ENCODE results near the gene CORO1C. TPM values are rescaled to one million over a fixed set of nuclear protein-coding genes. Genes with fewer than 3 reads are reported as not detected.

Gene CORO1C
- total and polyA plus RNA-seq, 9 of the 15 experiments (the other 6 are each of a cell fraction or from before 2014, with no cell fraction given) = 55.2 to 280 (median 150) TPM

DNA sequence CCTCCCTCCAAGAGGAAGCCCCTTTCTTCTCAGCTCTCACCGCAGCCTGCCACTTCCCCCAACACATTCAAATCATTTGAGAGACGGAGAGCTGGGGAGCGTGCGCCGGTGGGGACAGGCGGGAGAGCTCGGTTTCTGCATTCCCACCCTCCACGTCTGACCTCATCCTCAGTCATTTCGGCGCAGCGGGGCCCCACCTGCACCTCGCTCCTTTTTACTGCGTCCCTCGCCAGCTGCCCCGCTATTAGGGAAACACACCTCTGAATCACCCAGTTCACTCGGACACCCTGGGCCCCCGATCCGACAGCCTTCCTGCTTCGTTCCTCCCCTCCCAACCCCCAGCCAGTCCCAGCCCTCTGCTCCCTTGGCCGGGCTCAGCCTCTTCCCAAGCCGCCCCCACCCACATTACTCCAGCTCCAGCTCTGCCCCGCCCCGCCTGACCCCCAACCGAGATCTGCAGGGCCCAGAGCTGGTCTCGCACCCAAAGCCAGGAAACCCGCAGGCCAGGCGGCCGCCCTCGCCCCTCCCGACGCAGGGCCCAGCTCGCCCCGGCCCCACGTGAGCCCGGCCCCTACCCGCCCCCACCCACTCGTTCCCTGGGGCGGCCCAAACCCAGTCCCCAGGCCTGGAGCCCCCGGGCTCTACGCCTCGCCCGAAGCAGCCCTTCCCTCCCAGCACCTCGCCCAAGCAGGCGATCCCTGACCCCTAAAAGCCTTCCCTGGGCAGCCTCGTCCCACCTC is 783 bp downstream of the CORO1C start (continued):
- TF ChIP-seq, protein P1, sequence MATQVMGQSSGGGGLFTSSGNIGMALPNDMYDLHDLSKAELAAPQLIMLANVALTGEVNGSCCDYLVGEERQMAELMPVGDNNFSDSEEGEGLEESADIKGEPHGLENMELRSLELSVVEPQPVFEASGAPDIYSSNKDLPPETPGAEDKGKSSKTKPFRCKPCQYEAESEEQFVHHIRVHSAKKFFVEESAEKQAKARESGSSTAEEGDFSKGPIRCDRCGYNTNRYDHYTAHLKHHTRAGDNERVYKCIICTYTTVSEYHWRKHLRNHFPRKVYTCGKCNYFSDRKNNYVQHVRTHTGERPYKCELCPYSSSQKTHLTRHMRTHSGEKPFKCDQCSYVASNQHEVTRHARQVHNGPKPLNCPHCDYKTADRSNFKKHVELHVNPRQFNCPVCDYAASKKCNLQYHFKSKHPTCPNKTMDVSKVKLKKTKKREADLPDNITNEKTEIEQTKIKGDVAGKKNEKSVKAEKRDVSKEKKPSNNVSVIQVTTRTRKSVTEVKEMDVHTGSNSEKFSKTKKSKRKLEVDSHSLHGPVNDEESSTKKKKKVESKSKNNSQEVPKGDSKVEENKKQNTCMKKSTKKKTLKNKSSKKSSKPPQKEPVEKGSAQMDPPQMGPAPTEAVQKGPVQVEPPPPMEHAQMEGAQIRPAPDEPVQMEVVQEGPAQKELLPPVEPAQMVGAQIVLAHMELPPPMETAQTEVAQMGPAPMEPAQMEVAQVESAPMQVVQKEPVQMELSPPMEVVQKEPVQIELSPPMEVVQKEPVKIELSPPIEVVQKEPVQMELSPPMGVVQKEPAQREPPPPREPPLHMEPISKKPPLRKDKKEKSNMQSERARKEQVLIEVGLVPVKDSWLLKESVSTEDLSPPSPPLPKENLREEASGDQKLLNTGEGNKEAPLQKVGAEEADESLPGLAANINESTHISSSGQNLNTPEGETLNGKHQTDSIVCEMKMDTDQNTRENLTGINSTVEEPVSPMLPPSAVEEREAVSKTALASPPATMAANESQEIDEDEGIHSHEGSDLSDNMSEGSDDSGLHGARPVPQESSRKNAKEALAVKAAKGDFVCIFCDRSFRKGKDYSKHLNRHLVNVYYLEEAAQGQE (IDR thresholded peaks at IDR 0.05; ENCODE audit: borderline replicate concordance) = 0 out of 2 replicates have a peak, but pooled peaks have one; percentile 4
- TF ChIP-seq, protein P1 (CRISPR knock-in tag; IDR thresholded peaks at IDR 0.05; ENCODE audit: low read depth) = no peak
- TF ChIP-seq XRCC4 (IDR thresholded peaks at IDR 0.05; ENCODE audit: extremely low read depth, insufficient read depth, insufficient read length) = no peak
- no peak for TF ChIP-seq TEAD1 (CRISPR knock-in tag; IDR thresholded peaks at IDR 0.05)
- TF ChIP-seq POLR2B (IDR thresholded peaks at IDR 0.05; ENCODE audit: low read depth, partially characterized antibody) = no peak
- no peak for TF ChIP-seq KLF1 (tag; IDR thresholded peaks at IDR 0.05)
- peak; percentile 43; the same call in 1 of the 2 replicates for TF ChIP-seq POLR2G (IDR thresholded peaks at IDR 0.05; ENCODE audit: low read depth, low read length)
- TF ChIP-seq ZKSCAN1 (IDR thresholded peaks at IDR 0.05; ENCODE audit: low read depth, low read length) = no peak
- TF ChIP-seq KDM4B (IDR thresholded peaks at IDR 0.05; ENCODE audit: borderline replicate concordance in 2 of 2, low read depth in 1 of 2) = no peak
- no peak for TF ChIP-seq ZNF3 (CRISPR knock-in tag; IDR thresholded peaks at IDR 0.05)
- TF ChIP-seq CTBP1 (IDR thresholded peaks at IDR 0.05; ENCODE audit: borderline replicate concordance) = 0 out of 2 replicates have a peak, but pooled peaks have one; percentile 1
- no peak for TF ChIP-seq POLR3G (IDR thresholded peaks at IDR 0.05; ENCODE audit: extremely low read depth, insufficient read length, insufficient replicate concordance)
- TF ChIP-seq PHF8 (IDR thresholded peaks at IDR 0.05; ENCODE audit: borderline replicate concordance, low read length) = no peak
- TF ChIP-seq ZNF764 (CRISPR knock-in tag; IDR thresholded peaks at IDR 0.05; ENCODE audit: low read depth) = no peak
- TF ChIP-seq ARID1B (IDR thresholded peaks at IDR 0.05) = no peak
- TF ChIP-seq RAD51 (IDR thresholded peaks at IDR 0.05; ENCODE audit: borderline replicate concordance, low read depth) = no peak
- TF ChIP-seq POLR2H (tag; IDR thresholded peaks at IDR 0.05; ENCODE audit: low read depth) = no peak
- peak; percentile 43; the same call in 1 of the 2 replicates for TF ChIP-seq CREM (IDR thresholded peaks at IDR 0.05; ENCODE audit: low read depth)
- TF ChIP-seq HDAC1 (IDR thresholded peaks at IDR 0.05) = peak in 1 of 2 experiments; percentile 52; a peak in 2 of 4 replicates
- TF ChIP-seq SIX5 (IDR thresholded peaks at IDR 0.05; ENCODE audit: borderline replicate concordance in 1 of 2, insufficient read depth in 1 of 2, low read depth in 1 of 2, low read length in 2 of 2) = no peak
- TF ChIP-seq POLR3A (IDR thresholded peaks at IDR 0.05; ENCODE audit: borderline replicate concordance, extremely low read depth, insufficient read depth, insufficient read length) = no peak
